HepG2 (cell line): ENCODE measurements around the gene CREBBP. TPM values are rescaled to one million over a fixed set of nuclear protein-coding genes. Genes with fewer than 3 reads are reported as not detected.

ENCODE experiments used
- ATAC-seq: fragments of 200-7000 bp; cut with Tn5 transposase; 3 replicates; pipeline ENCODE4 v1.9.1; 2020; ENCODE audit warnings: mild to moderate bottlenecking, moderate library complexity
- BruUV-seq: library from RNA; stranded (reverse); fragments of 400-500 nt; replicated peaks from 2 replicates; lab custom pipeline; 2021; lab: Mats Ljungman, UMichigan
- CTCF ChIA-PET: fragments of 300-600 bp; formaldehyde crosslinking; extraction: SDS; loops from one replicate; lab custom pipeline; 2021; ENCODE audit warnings: low total read pairs, inconsistent platforms, low intra/inter-chr PET ratio; lab: Yijun Ruan, JAX
- POLR2A ChIA-PET: fragments of 350-600 bp; sonication (Branson Sonifier 250); formaldehyde crosslinking; loops from one replicate; lab custom pipeline; 2020; ENCODE audit warnings: antibody characterized with exemption, inconsistent platforms; lab: Yijun Ruan, JAX
- DNase-seq: peaks from one replicate; pipeline ENCODE4 v3.0.0-alpha.2; 2015; ENCODE audit warnings: low spot score
- FAIRE-seq: peaks from 3 replicates; lab custom pipeline; 2011; peaks lifted over from hg19 to GRCh38; lab: Jason Lieb, UNC
- H2AFZ ChIP-seq: one replicate; pipeline ENCODE4 v1.6.1; 2011; ENCODE audit warnings: low read length, inconsistent platforms
- H3K27ac ChIP-seq: fragments of 300-600 bp; 3 replicates; pipeline ENCODE4 v1.8.0; 2011; ENCODE audit warnings: mixed run types, mild to moderate bottlenecking, mixed read lengths, low read length, inconsistent platforms; ENCODE audit not compliant: insufficient read depth; ENCODE audit errors: extremely low read length
- H3K27me3 ChIP-seq, 2 experiments: fragments of 200-600 bp in 1 of 2; 2 replicates in 1 of 2; 3 replicates in 1 of 2; pipeline versions ENCODE4 v1.6.0 to v1.8.0; 2011; ENCODE audit warnings: low read length in 2 of 2, mild to moderate bottlenecking in 2 of 2, moderate library complexity in 2 of 2, inconsistent platforms in 1 of 2; ENCODE audit not compliant: insufficient read depth in 2 of 2, control insufficient read depth in 1 of 2
- H3K36me3 ChIP-seq, 2 experiments: fragments of 200-600 bp in 1 of 2; replicated peaks in 1 of 2; 2 replicates in 1 of 2; 3 replicates in 1 of 2; pipeline versions ENCODE4 v1.5.1 to v1.8.0; 2011; ENCODE audit warnings: low read length in 2 of 2, inconsistent platforms in 1 of 2; ENCODE audit not compliant: insufficient read depth in 2 of 2, control insufficient read depth in 1 of 2
- H3K4me1 ChIP-seq: 2 replicates; pipeline ENCODE4 v1.5.1; 2012; ENCODE audit warnings: low read length, inconsistent platforms; ENCODE audit not compliant: insufficient read depth
- H3K4me2 ChIP-seq: 2 replicates; pipeline ENCODE4 v1.6.0; 2011; ENCODE audit warnings: low read depth, low read length, inconsistent platforms
- H3K4me3 ChIP-seq, 3 experiments: fragments of 200-600 bp in 1 of 3; sonication (generic), shearing (Covaris generic) in 1 of 3; replicated peaks in 1 of 3; 2 replicates each; pipeline ENCODE4 v1.5.1; 2011 to 2016; ENCODE audit warnings: low read length in 3 of 3, inconsistent platforms in 2 of 3, low read depth in 2 of 3, mild to moderate bottlenecking in 2 of 3, control low read depth in 1 of 3, mixed read lengths in 1 of 3; ENCODE audit not compliant: insufficient read depth in 1 of 3
- H3K79me2 ChIP-seq: one replicate; pipeline ENCODE4 v1.6.1; 2011; ENCODE audit warnings: low read length, inconsistent platforms; ENCODE audit not compliant: insufficient read depth
- H3K9ac ChIP-seq: 2 replicates; pipeline ENCODE4 v1.6.0; 2011; ENCODE audit warnings: mild to moderate bottlenecking, low read depth, low read length, inconsistent platforms; ENCODE audit not compliant: insufficient read depth
- H3K9me3 ChIP-seq: 2 replicates; pipeline ENCODE4 v1.5.1; 2012; ENCODE audit warnings: mild to moderate bottlenecking, low read length
- H4K20me1 ChIP-seq: 2 replicates; pipeline ENCODE4 v1.6.0; 2011; ENCODE audit warnings: inconsistent platforms, mild to moderate bottlenecking, low read length, moderate library complexity; ENCODE audit not compliant: insufficient read depth
- ATF7 ChIP-seq, 2 experiments: fragments of 450-650 bp in 1 of 2; sonication (generic) in 1 of 2; formaldehyde crosslinking in 1 of 2; IDR thresholded peaks; 2 replicates each; pipeline versions ENCODE4 v1.4.0 to v1.6.1; 2016 to 2020; ENCODE audit warnings: antibody characterized with exemption in 1 of 2, mild to moderate bottlenecking in 1 of 2, missing genetic modification reagents in 1 of 2
- MYNN ChIP-seq: sonication (generic); formaldehyde crosslinking; IDR thresholded peaks from 2 replicates; pipeline ENCODE4 v1.4.0; 2020; ENCODE audit warnings: mild to moderate bottlenecking, low read depth, missing genetic modification reagents
- ZKSCAN1 ChIP-seq: fragments of 150-350 bp; IDR thresholded peaks from 2 replicates; pipeline ENCODE4 v1.6.1; 2014; ENCODE audit warnings: low read length
- ZNF687 ChIP-seq: sonication (generic); formaldehyde crosslinking; IDR thresholded peaks from 2 replicates; pipeline ENCODE4 v1.5.1; 2020; ENCODE audit warnings: mild to moderate bottlenecking, missing genetic modification reagents, moderate library complexity
- ZNF891 ChIP-seq: sonication (generic); formaldehyde crosslinking; IDR thresholded peaks from 2 replicates; pipeline ENCODE4 v1.5.0; 2020; ENCODE audit warnings: mild to moderate bottlenecking, missing genetic modification reagents
- WGBS: methylation state at CpG from one replicate; pipeline ENCODE4 v1.1.6; 2017; ENCODE audit warnings: low lambda C conversion rate; 5-methylcytosine and 5-hydroxymethylcytosine counted together
- in situ Hi-C: cut with HindIII; loops from 2 replicates; pipeline ENCODE4 v1.10.0; 2017; ENCODE audit warnings: low pct_unique_long_range_greater_than_20kb; ENCODE audit not compliant: extremely low pct_ligation_motif_present
- intact Hi-C: fragments of 100-400 bp; cut with micrococcal nuclease; formaldehyde crosslinking; loops from one replicate; pipeline ENCODE4 v1.10.0; 2022; ENCODE audit not compliant: unreplicated experiment
- polyA plus RNA-seq, 8 experiments: library from polyadenylated mRNA; depleted of rRNA in 3 of 8; stranded (reverse) in 7 of 8; unstranded in 1 of 8; fragments of >200 nt; fragmentation: Illumina TruSeq in 4 of 8; extraction: Trizol in 4 of 8; gene quantifications; 2 replicates each; pipeline versions ENCODE4 v1.2.1 to v1.2.3, GENCODE V29; 2011 to 2016; ENCODE audit warnings: low read depth in 4 of 8, missing spikeins in 1 of 8, mixed read lengths in 1 of 8; ENCODE audit not compliant: insufficient read depth in 1 of 8
- total RNA-seq, 5 experiments: library from RNA; depleted of rRNA; stranded (reverse); fragments of >200 nt; fragmentation: Illumina TruSeq; extraction: Trizol; gene quantifications; 2 replicates each; pipeline ENCODE4 v1.2.3, GENCODE V29; 2016; ENCODE audit warnings: low read depth in 1 of 5

The CREBBP gene
- total and polyA plus RNA-seq, 2 of the 13 experiments (the other 11 are each of a cell fraction or from before 2014, with no cell fraction given), result 5.3 to 10.4 TPM

- TF ChIP-seq MYNN (no peak), ZKSCAN1 (peak; percentile 77), ATF7 (IDR thresholded peaks at IDR 0.05) (no peak), ATF7 (CRISPR knock-in tag; IDR thresholded peaks at IDR 0.05) (no peak)
- Histone ChIP-seq H3K4me1 (peaks cover 70% of the 10 kb centered on the region), H3K79me2 (peaks cover 100% of the 10 kb centered on the region), H3K4me2 (no peak overlapping the region), H4K20me1 (peaks cover 89% of the 10 kb centered on the region), H3K9me3 (no peaks in the 10 kb centered on the region), H3K4me3 (no peak overlapping the region), H3K27ac (no peak overlapping the region), H3K27me3 (no peaks in the 10 kb centered on the region), H3K36me3 (peaks cover 0 to 1% of the 10 kb centered on the region in 2 experiments; a peak in 4 of 5 replicates), H2AFZ (no peak overlapping the region), H3K9ac (no peak overlapping the region)
- DNase-seq (no peak), ATAC-seq (no peak), FAIRE-seq (no peak)
- BruUV-seq, result no TSS peak
- intact Hi-C loops, result loop anchor here (10.0 kb wide), 1 partner anchor 59 kb away; no protein-coding TSS in a partner anchor
- CTCF ChIA-PET, result no interaction called here
- POLR2A ChIA-PET, result no interaction called here
- 91% methylated on average over 13 of the region's 13 CpGs for WGBS
- in situ Hi-C loops, result no loop called here
Observed at GRCh38 chr16:3873482-3874173, 6.9 kb downstream of the CREBBP start.

- H3K4me1 ChIP-seq, result peaks cover 61% of the 10 kb centered on the region
Observed at GRCh38 chr16:3872216-3872895, 8.2 kb downstream of the CREBBP start.

More at GRCh38 chr16:3872216-3872895, 8.2 kb downstream of the CREBBP start:
- no peak overlapping the region for H3K4me2 ChIP-seq
- no peak overlapping the region for H3K4me3 ChIP-seq
- H3K36me3 ChIP-seq, result peaks cover 0 to 1% of the 10 kb centered on the region in 2 experiments; a peak in 4 of 5 replicates
- CTCF ChIA-PET, result no interaction called here
- H3K27ac ChIP-seq, result no peak overlapping the region
- BruUV-seq, result no TSS peak
- no peak for FAIRE-seq
- TF ChIP-seq ZNF687 (CRISPR knock-in tag) (peak; percentile 20; the same call in 1 of the 2 replicates), ZNF891 (CRISPR knock-in tag) (no peak)
- TF ChIP-seq, all 625 proteins: peak for 1
- intact Hi-C loops (loop anchor here (10.0 kb wide), 1 partner anchor 58 kb away; no protein-coding TSS in a partner anchor), in situ Hi-C loops (no loop called here)
- ATAC-seq, result no peak; the same call in 2 of the 3 replicates
- peaks cover 83% of the 10 kb centered on the region for H4K20me1 ChIP-seq
- DNase-seq, result no peak
- H3K9me3 ChIP-seq, result no peaks in the 10 kb centered on the region
- no peaks in the 10 kb centered on the region for H3K27me3 ChIP-seq
- no peak overlapping the region for H3K9ac ChIP-seq
- peaks cover 100% of the 10 kb centered on the region for H3K79me2 ChIP-seq
- POLR2A ChIA-PET, result no interaction called here
- 91% methylated on average over 12 of the region's 12 CpGs for WGBS
- H2AFZ ChIP-seq, result no peak overlapping the region
